ENCODE data around the gene PKDREJ.
"Not testable (repeated sequence)": the region's sequence is repeated elsewhere in the genome, so short reads cannot be mapped to it uniquely, and the experiment has no call there.

PKDREJ gene

GRCh38 chr22:46267431-46268279 lies 4.5 kb upstream of the PKDREJ start, which contains the start of gene TTC38:
TSS of gene TTC38 (plus strand) at chr22:46268008. CDS start at chr22:46268040, 32 bp downstream.
- peak in 1 of 2 donors; percentile 21 for DNase-seq (ENCODE audit: low read depth in 2 of 2)

DNA sequence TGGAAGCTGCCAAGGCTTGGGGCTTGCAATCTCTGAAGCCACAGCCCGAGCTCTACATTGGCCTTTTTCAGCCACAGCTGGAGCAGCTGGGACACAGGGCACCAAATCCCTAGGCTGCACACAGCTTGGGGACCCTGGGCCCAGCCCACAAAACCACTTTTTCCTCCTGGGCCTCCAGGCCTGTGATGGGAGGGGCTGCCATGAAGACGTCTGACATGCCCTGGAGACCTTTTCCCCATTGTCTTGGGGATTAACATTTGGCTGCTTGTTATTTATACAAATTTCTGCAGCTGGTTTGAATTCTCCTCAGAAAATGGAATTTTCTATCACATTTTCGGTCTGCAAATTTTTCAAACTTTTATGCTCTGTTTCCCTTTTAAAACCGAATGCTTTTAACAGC lies 2.5 kb upstream of the PKDREJ start:
- DNase-seq (ENCODE audit: low read depth in 2 of 2), result not testable (repeated sequence)

- DNase-seq (ENCODE audit: low read depth in 2 of 2), result not testable (repeated sequence)
These were observed 1.4 kb upstream of the PKDREJ start for GRCh38 chr22:46264520-46264919.

- DNase-seq (ENCODE audit: low read depth in 2 of 2), result peak in 1 of 2 donors; percentile 34
These were observed 511 bp downstream of the PKDREJ start for GRCh38 chr22:46262449-46263215.

DNA sequence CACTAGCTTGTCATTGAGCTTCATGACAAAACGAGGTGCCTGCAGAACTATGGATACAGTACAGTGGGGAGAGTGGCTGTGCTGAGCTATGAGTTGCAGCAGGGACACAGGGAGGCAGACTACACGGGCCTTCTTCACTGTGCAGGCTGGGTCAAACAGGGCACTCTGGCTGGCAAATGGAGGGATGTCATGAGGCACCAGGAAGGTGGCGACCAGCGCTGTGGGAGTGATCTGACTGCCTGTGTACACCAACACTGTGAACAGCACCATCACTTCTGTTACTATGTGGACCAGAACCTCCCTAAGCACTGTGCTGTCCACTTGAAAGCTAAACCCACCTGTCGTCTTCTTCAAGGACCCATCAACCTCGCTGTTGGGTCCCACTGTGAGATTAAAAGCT lies 3.1 kb downstream of the PKDREJ start:
- no peak for DNase-seq (ENCODE audit: low read depth in 2 of 2)

GRCh38 chr22:46259374-46259773 lies 3.8 kb downstream of the PKDREJ start:
- DNase-seq (ENCODE audit: low read depth in 2 of 2), result no peak

- no peak for DNase-seq (ENCODE audit: low read depth in 2 of 2)
These were observed 6.7 kb downstream of the PKDREJ start for GRCh38 chr22:46256358-46256958.

DNA sequence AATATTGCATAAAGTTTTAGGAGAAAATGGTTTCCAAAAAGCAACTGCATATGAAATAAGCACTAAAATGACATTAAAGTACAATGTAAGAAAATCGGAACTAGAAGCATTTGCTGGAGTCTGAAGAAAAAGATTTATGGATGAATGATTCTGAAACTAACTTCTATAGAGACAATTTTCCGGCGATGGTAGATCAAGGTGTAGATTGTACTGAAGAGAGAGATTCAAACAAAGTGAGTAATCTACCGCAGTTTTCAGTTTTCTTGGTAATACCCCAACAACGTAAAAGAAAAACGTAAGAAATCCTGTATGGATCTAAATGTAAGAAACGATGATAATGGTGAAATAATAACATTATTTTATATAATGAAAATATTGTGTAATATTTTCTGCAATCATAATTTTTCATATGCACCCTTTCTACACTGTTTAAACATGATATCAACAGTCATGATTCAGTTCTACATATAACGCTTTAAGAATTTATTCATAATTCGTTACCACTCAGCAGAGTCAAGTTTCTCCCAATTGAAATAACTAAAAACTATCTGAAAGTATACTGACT lies 11.2 kb downstream of the PKDREJ start:
- DNase-seq (ENCODE audit: low read depth in 2 of 2), result no peak

GRCh38 chr22:46251266-46251665 lies 11.9 kb downstream of the PKDREJ start:
- DNase-seq (ENCODE audit: low read depth in 2 of 2), result no peak

DNA sequence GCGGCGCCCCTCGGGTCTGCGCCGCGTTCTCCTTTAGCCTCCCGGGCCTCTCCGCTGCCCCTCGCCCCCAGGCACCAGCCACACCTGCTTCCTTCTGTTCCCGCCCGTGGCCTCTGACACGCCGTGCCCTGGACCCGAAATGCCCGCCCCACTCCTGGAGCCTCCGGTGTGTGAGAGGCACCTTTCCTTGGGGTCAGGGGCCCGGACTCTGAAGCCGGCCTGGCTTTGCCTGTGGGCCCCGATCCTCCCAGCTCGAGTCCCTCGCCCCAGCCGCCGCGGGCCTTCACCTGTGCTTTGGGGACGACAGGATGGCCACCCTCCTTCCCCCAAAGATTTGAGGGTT lies 12.4 kb downstream of the PKDREJ start:
- no peak for DNase-seq (ENCODE audit: low read depth in 2 of 2)

GRCh38 chr22:46250035-46250782 lies 12.9 kb downstream of the PKDREJ start, which contains the start of gene CDPF1:
TSS of gene CDPF1 (minus strand) at chr22:46250293. CDS start at chr22:46248284, 2,009 bp downstream.
- DNase-seq (ENCODE audit: low read depth in 2 of 2), result peak; percentile 88 to 93

- no peak for DNase-seq (ENCODE audit: low read depth in 2 of 2)
These were observed 15.6 kb downstream of the PKDREJ start for GRCh38 chr22:46247443-46247975.

- no peak for DNase-seq (ENCODE audit: low read depth in 2 of 2)
These were observed 17.0 kb downstream of the PKDREJ start for GRCh38 chr22:46246178-46246577.

DNA sequence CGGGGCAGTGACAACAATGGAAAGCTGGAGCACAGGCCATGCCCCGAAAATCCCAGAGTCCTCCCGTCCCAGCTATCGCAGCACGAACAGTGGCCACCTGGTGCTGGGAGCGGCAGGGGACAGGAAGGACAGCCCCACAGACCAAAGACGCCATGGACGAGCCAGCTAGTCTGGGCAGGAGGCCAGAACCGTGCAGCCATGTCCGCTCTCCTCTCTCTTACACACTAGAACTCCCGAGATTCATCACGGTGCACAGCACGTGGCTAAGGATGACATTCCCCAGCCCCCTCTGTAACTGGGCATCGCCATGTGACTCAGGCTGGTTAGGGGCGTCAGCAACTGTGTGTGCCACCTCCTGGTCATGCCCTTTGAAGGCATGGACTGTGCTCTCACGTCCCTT lies 17.6 kb downstream of the PKDREJ start:
- no peak for DNase-seq (ENCODE audit: low read depth in 2 of 2)

DNA sequence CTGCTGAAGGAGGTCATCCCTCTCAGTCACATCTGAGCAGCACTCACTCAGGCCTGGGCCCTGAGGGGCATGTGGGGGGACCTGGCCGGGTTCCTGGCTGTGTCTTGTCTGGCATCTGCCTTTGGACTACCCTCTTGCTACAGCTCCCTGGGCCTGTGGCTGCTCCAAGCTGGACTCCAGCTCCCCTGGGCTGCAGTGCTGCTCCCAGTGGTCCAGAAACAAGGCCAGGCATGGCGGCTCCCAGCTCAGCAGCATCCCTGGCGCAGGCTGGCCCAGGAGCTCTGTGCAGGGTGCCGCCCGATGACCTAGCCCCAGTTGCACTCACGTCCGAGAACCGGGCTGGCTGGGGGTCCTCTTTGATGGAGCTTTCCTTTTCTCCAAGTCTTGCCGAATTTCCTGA lies 18.4 kb downstream of the PKDREJ start:
- DNase-seq (ENCODE audit: low read depth in 2 of 2), result no peak

GRCh38 chr22:46242076-46242475 lies 21.1 kb downstream of the PKDREJ start:
- DNase-seq (ENCODE audit: low read depth in 2 of 2), result no peak

- DNase-seq (ENCODE audit: low read depth in 2 of 2), result no peak
These were observed 21.6 kb downstream of the PKDREJ start for GRCh38 chr22:46241396-46242007.

DNA sequence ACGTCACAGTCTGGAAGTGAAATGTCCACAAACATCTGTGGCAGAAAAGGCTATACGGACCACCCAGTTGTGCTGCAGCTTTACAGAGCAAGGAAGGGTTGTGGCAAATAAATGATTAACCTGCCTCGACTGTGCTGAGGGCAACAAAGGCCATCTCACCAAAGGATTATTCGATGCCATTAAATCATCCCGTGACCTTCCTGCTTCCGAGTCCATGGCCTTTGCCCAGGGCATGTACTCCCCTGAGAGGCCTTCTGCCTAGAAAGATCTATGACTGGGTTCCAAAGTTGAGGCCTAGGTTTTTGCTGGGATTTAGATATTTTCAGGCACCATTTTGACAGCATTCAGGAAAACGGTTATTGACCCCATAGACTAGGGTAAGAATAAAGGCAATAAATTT lies 22.2 kb downstream of the PKDREJ start:
- no peak for DNase-seq (ENCODE audit: low read depth in 2 of 2)

GRCh38 chr22:46240506-46240905 lies 22.6 kb downstream of the PKDREJ start:
- no peak for DNase-seq (ENCODE audit: low read depth in 2 of 2)

GRCh38 chr22:46240073-46240472 lies 23.1 kb downstream of the PKDREJ start:
- DNase-seq (ENCODE audit: low read depth in 2 of 2), result no peak
